Stimulated activated naive CD8-positive, alpha-beta T cell treated with anti-CD3 and anti-CD28 coated beads, Interleukin-15, amount 100 ng/mL, for 72 hours (primary cell): ENCODE results near the gene POLRMT.

Experiments used
- ATAC-seq: fragments of 150-1000 bp; cut with Tn5 transposase; 2 replicates; pipeline ENCODE4 v1.10.0; 2021; ENCODE audit warnings: mild to moderate bottlenecking, moderate library complexity
- DNase-seq, 2 donors: peaks; one replicate each; pipeline ENCODE4 v3.0.0; 2021 to 2022
- H3K27ac Mint-ChIP-seq, 2 donors: one replicate each; pipeline ENCODE4 v1.8.0; 2022; ENCODE audit warnings: mild to moderate bottlenecking in 2 of 2, mixed read lengths in 2 of 2, moderate library complexity in 2 of 2
- H3K27me3 Mint-ChIP-seq: one replicate; pipeline ENCODE4 v1.8.0; 2022; ENCODE audit warnings: mixed read lengths
- H3K4me1 Mint-ChIP-seq: one replicate; pipeline ENCODE4 v1.8.0; 2022; ENCODE audit warnings: mild to moderate bottlenecking, mixed read lengths
- H3K4me3 Mint-ChIP-seq, 2 donors: one replicate each; pipeline ENCODE4 v1.8.0; 2022; ENCODE audit warnings: mild to moderate bottlenecking in 2 of 2, mixed read lengths in 2 of 2, moderate library complexity in 1 of 2
- H3K9me3 Mint-ChIP-seq, 2 donors: one replicate each; pipeline ENCODE4 v1.8.0; 2022; ENCODE audit warnings: mixed read lengths in 2 of 2

POLRMT gene

GRCh38 chr19:602391-603301, 30.7 kb downstream of the POLRMT start:
- no peaks in the 10 kb centered on the region for H3K9me3 Mint-ChIP-seq
- H3K27ac Mint-ChIP-seq = no peak overlapping the region
- peak; percentile 10 for ATAC-seq
- no peaks in the 10 kb centered on the region for H3K27me3 Mint-ChIP-seq
- H3K4me1 Mint-ChIP-seq = no peaks in the 10 kb centered on the region
- DNase-seq = no peak
- H3K4me3 Mint-ChIP-seq = no peak overlapping the region

GRCh38 chr19:601790-602189, 31.5 kb downstream of the POLRMT start:
- Mint-ChIP-seq H3K4me1 (no peaks in the 10 kb centered on the region), H3K4me3 (no peak overlapping the region), H3K27me3 (no peaks in the 10 kb centered on the region), H3K27ac (no peak overlapping the region), H3K9me3 (no peaks in the 10 kb centered on the region)
- ATAC-seq (no peak), DNase-seq (no peak)

- Mint-ChIP-seq H3K27ac (no peak overlapping the region), H3K9me3 (no peaks in the 10 kb centered on the region), H3K27me3 (no peaks in the 10 kb centered on the region), H3K4me3 (no peak overlapping the region), H3K4me1 (no peaks in the 10 kb centered on the region)
- DNase-seq (no peak), ATAC-seq (no peak)
Observed at GRCh38 chr19:601310-601709, 32.0 kb downstream of the POLRMT start.

GRCh38 chr19:597406-598315, 35.7 kb downstream of the POLRMT start:
- H3K4me3 Mint-ChIP-seq = no peak overlapping the region
- peaks cover 23% of the 10 kb centered on the region for H3K27me3 Mint-ChIP-seq
- no peak overlapping the region for H3K27ac Mint-ChIP-seq
- DNase-seq = peak; percentile 40 to 44
- no peak for ATAC-seq
- H3K9me3 Mint-ChIP-seq = no peaks in the 10 kb centered on the region
- no peaks in the 10 kb centered on the region for H3K4me1 Mint-ChIP-seq

GRCh38 chr19:596263-596655, 37.1 kb downstream of the POLRMT start:
- no peak for DNase-seq
- Mint-ChIP-seq H3K4me1 (no peaks in the 10 kb centered on the region), H3K9me3 (no peaks in the 10 kb centered on the region), H3K4me3 (no peak overlapping the region), H3K27me3 (peaks cover 37% of the 10 kb centered on the region), H3K27ac (no peak overlapping the region)
- no peak for ATAC-seq

- ATAC-seq = no peak
- Mint-ChIP-seq H3K27me3 (peaks cover 44% of the 10 kb centered on the region), H3K4me1 (no peaks in the 10 kb centered on the region), H3K9me3 (no peaks in the 10 kb centered on the region), H3K4me3 (no peak overlapping the region), H3K27ac (no peak overlapping the region)
- no peak for DNase-seq
Observed at GRCh38 chr19:595326-596262, 37.7 kb downstream of the POLRMT start.

GRCh38 chr19:594265-594870, 39.0 kb downstream of the POLRMT start:
- ATAC-seq (no peak), DNase-seq (no peak)
- H3K9me3 Mint-ChIP-seq = no peaks in the 10 kb centered on the region
- no peak overlapping the region for H3K4me3 Mint-ChIP-seq
- H3K27me3 Mint-ChIP-seq = peaks cover 49% of the 10 kb centered on the region
- no peak overlapping the region for H3K27ac Mint-ChIP-seq
- H3K4me1 Mint-ChIP-seq = no peaks in the 10 kb centered on the region

- DNase-seq = no peak
- H3K9me3 Mint-ChIP-seq = no peaks in the 10 kb centered on the region
- peaks cover 8% of the 10 kb centered on the region for H3K4me1 Mint-ChIP-seq
- no peak overlapping the region for H3K27ac Mint-ChIP-seq
- ATAC-seq = no peak
- H3K4me3 Mint-ChIP-seq = no peak overlapping the region
- H3K27me3 Mint-ChIP-seq = peaks cover 58% of the 10 kb centered on the region
Observed at GRCh38 chr19:593505-593904, 39.8 kb downstream of the POLRMT start.

GRCh38 chr19:593055-593454, 40.3 kb downstream of the POLRMT start:
- Mint-ChIP-seq H3K4me1 (peaks cover 12% of the 10 kb centered on the region), H3K4me3 (no peak overlapping the region), H3K27ac (no peak overlapping the region), H3K27me3 (peaks cover 62% of the 10 kb centered on the region), H3K9me3 (no peaks in the 10 kb centered on the region)
- ATAC-seq (no peak), DNase-seq (no peak)

- Mint-ChIP-seq H3K4me3 (no peak overlapping the region), H3K27ac (no peak overlapping the region), H3K4me1 (peaks cover 12% of the 10 kb centered on the region), H3K9me3 (no peaks in the 10 kb centered on the region), H3K27me3 (peaks cover 66% of the 10 kb centered on the region)
- no peak for ATAC-seq
- no peak for DNase-seq
Observed at GRCh38 chr19:592101-592500, 41.2 kb downstream of the POLRMT start.

GRCh38 chr19:591099-591958, 42.0 kb downstream of the POLRMT start:
- Mint-ChIP-seq H3K4me1 (peaks cover 12% of the 10 kb centered on the region), H3K27ac (no peak overlapping the region), H3K9me3 (no peaks in the 10 kb centered on the region), H3K4me3 (peak overlapping the region in 1 of 2 donors; percentile 18), H3K27me3 (peaks cover 70% of the 10 kb centered on the region)
- no peak for DNase-seq
- no peak for ATAC-seq

- H3K4me3 Mint-ChIP-seq = no peak overlapping the region
- H3K4me1 Mint-ChIP-seq = peaks cover 12% of the 10 kb centered on the region
- no peak overlapping the region for H3K27ac Mint-ChIP-seq
- ATAC-seq (no peak), DNase-seq (no peak)
- H3K27me3 Mint-ChIP-seq = peaks cover 76% of the 10 kb centered on the region
- H3K9me3 Mint-ChIP-seq = no peaks in the 10 kb centered on the region
Observed at GRCh38 chr19:590750-591098, 42.6 kb downstream of the POLRMT start.

- Mint-ChIP-seq H3K9me3 (no peaks in the 10 kb centered on the region), H3K4me3 (peak overlapping the region; percentile 45 to 61), H3K27ac (no peak overlapping the region), H3K27me3 (peaks cover 74% of the 10 kb centered on the region), H3K4me1 (peaks cover 12% of the 10 kb centered on the region)
- ATAC-seq (peak; percentile 32), DNase-seq (peak; percentile 35 to 41)
Observed at GRCh38 chr19:590396-590745, 43.0 kb downstream of the POLRMT start.

- Mint-ChIP-seq H3K4me1 (peaks cover 12% of the 10 kb centered on the region), H3K27me3 (peaks cover 72% of the 10 kb centered on the region), H3K4me3 (peak within 1 kb of the TSS; percentile 54 to 61), H3K27ac (no peak within 1 kb of the TSS), H3K9me3 (no peaks in the 10 kb centered on the region)
- DNase-seq = no peak
- ATAC-seq = no peak
Observed at GRCh38 chr19:589693-590395, 43.5 kb downstream of the POLRMT start, which contains the start of gene HCN2. HCN2 (plus strand) TSS chr19:589881; CDS start chr19:589946, 65 bp downstream.
